ENCODE data around the gene SUMO2.

DNA sequence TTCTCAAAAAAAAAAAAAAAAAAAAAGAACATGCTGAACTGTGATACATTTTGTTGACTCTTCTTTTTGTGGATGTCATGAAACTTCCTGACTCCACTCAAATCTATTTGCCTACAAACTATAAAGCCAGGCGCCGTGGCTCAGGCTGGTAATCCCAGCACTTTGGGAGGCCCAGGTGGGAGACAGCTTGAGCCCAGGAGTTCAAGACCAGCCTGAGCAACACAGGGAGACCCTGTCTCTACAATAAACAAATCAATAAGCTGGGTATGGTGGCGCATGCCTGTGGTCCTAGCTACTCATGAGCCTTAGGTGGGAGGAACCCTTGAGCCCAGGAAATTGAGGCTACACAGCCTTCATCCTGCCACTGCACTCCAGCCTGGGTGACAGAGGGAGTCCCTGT lies 49.8 kb downstream of the SUMO2 start:
- TF ChIP-seq, protein P1, sequence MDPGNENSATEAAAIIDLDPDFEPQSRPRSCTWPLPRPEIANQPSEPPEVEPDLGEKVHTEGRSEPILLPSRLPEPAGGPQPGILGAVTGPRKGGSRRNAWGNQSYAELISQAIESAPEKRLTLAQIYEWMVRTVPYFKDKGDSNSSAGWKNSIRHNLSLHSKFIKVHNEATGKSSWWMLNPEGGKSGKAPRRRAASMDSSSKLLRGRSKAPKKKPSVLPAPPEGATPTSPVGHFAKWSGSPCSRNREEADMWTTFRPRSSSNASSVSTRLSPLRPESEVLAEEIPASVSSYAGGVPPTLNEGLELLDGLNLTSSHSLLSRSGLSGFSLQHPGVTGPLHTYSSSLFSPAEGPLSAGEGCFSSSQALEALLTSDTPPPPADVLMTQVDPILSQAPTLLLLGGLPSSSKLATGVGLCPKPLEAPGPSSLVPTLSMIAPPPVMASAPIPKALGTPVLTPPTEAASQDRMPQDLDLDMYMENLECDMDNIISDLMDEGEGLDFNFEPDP (CRISPR knock-in tag; IDR thresholded peaks at IDR 0.05) = no peak
- no peak for TF ChIP-seq POLR2B (IDR thresholded peaks at IDR 0.05; ENCODE audit: low read depth, partially characterized antibody)
- no peak for TF ChIP-seq POLR2A (conservative IDR thresholded peaks at IDR 0.05)
- TF ChIP-seq NR1H2 (CRISPR knock-in tag; IDR thresholded peaks at IDR 0.05) = no peak
- no peak for TF ChIP-seq NFE2L1 (tag; IDR thresholded peaks at IDR 0.05; ENCODE audit: borderline replicate concordance, low read depth)
- no peak for TF ChIP-seq GABPA (tag; conservative IDR thresholded peaks at IDR 0.05; ENCODE audit: low read depth)
- TF ChIP-seq ZBTB17 (CRISPR knock-in tag; IDR thresholded peaks at IDR 0.05) = no peak
- TF ChIP-seq, protein P2, sequence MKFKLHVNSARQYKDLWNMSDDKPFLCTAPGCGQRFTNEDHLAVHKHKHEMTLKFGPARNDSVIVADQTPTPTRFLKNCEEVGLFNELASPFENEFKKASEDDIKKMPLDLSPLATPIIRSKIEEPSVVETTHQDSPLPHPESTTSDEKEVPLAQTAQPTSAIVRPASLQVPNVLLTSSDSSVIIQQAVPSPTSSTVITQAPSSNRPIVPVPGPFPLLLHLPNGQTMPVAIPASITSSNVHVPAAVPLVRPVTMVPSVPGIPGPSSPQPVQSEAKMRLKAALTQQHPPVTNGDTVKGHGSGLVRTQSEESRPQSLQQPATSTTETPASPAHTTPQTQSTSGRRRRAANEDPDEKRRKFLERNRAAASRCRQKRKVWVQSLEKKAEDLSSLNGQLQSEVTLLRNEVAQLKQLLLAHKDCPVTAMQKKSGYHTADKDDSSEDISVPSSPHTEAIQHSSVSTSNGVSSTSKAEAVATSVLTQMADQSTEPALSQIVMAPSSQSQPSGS (CRISPR knock-in tag; IDR thresholded peaks at IDR 0.05) = no peak
- TF ChIP-seq GTF2F1 (IDR thresholded peaks at IDR 0.05; ENCODE audit: low read depth, low read length) = no peak

Data from K562 (cell line).